ENCODE data around the gene CBR3. TPM values are rescaled to one million over a fixed set of nuclear protein-coding genes. Genes with fewer than 3 reads are reported as not detected.

Gene CBR3
- total and polyA plus RNA-seq, 2 experiments from 2014 or later = 4.6 to 8.7 TPM

- TF ChIP-seq ZNF462 (CRISPR knock-in tag; IDR thresholded peaks at IDR 0.05) (no peak), ZNF114 (CRISPR knock-in tag; IDR thresholded peaks at IDR 0.05) (no peak), STAT1 (IDR thresholded peaks at IDR 0.05; ENCODE audit: unreplicated experiment) (no peak)
These were observed 39.9 kb downstream of the CBR3 start (continued) for GRCh38 chr21:36174780-36175179.

GRCh38 chr21:36175771-36176565, 41.1 kb downstream of the CBR3 start:
- ATAC-seq = no peak
- H3K27me3 Mint-ChIP-seq (ENCODE audit: insufficient read depth, low read depth, poor library complexity) = peaks cover 6% of the 10 kb centered on the region
- Histone ChIP-seq H2AFZ (no peak overlapping the region), H3K9me2 (ENCODE audit: insufficient read depth) (no peaks in the 10 kb centered on the region), H3K4me1 (ENCODE audit: insufficient read depth) (no peaks in the 10 kb centered on the region), H3K27me3 (ENCODE audit: insufficient read depth) (no peaks in the 10 kb centered on the region), H4K20me1 (replicated peaks; ENCODE audit: insufficient read depth) (0 out of 2 replicates have a peak, but pooled peaks cover 3% of the 10 kb centered on the region), H3K79me2 (replicated peaks; ENCODE audit: insufficient read depth) (no peaks in the 10 kb centered on the region), H3K4me2 (no peak overlapping the region), H3K27ac (ENCODE audit: low read depth) (no peak overlapping the region), H3F3A (replicated peaks; ENCODE audit: low read depth) (no peaks in the 10 kb centered on the region), H3K36me3 (ENCODE audit: insufficient read depth) (no peaks in the 10 kb centered on the region), H3K4me3 (no peak overlapping the region)
- no peaks in the 10 kb centered on the region for H3K36me3 Mint-ChIP-seq (ENCODE audit: low read depth)
- H3K9me3 Mint-ChIP-seq = no peaks in the 10 kb centered on the region
- no peak overlapping the region for H3K4me3 Mint-ChIP-seq
- H3K4me1 Mint-ChIP-seq = no peaks in the 10 kb centered on the region
- H3K27ac Mint-ChIP-seq = peak overlapping the region; percentile 52
- no peak for DNase-seq (ENCODE audit: low spot score)
- TF ChIP-seq NANOG (IDR thresholded peaks at IDR 0.05; ENCODE audit: borderline replicate concordance) (no peak), REST (IDR thresholded peaks at IDR 0.05; ENCODE audit: unreplicated experiment) (no peak), CTCF (conservative IDR thresholded peaks at IDR 0.05; ENCODE audit: low read depth in 2 of 2) (no peak), ETS1 (IDR thresholded peaks at IDR 0.05) (no peak), STAT1 (IDR thresholded peaks at IDR 0.05; ENCODE audit: unreplicated experiment) (no peak), ZNF114 (CRISPR knock-in tag; IDR thresholded peaks at IDR 0.05) (no peak), JUNB (IDR thresholded peaks at IDR 0.05; ENCODE audit: unreplicated experiment) (no peak), CREB1 (CRISPR knock-in tag; IDR thresholded peaks at IDR 0.05; ENCODE audit: low read depth) (no peak)

Data from GM23338 (cell line).